GM12891 (cell line): ENCODE data around the gene CIB4.

Experiments
- POLR2A ChIP-seq: IDR thresholded peaks from 2 replicates; pipeline ENCODE4 v1.6.1; 2011; ENCODE audit warnings: low read depth, low read length, control low read depth
- POLR2AphosphoS5 ChIP-seq: IDR thresholded peaks from 2 replicates; pipeline ENCODE4 v1.6.1; 2011; ENCODE audit warnings: low read depth, low read length, control low read depth

DNA sequence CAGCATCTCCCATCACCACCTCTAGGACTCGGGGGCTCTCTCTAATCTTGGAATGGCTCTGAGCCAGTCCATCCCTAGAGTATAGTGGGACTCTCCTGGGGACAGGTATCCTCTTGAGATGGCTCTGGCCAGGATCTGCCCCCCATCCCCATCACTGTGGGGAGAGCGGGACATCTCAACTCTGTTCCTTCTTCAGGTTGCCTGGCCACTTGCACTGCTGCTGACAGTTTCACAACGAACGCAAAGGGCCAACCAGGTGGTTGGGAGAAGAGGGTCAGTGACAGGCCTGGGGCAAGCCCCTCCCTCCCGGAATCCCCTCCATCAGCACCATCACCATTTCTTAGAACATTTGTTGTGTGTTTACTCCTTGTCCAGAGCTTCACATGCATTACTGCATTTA is 62.6 kb downstream of the CIB4 start:
- TF ChIP-seq POLR2AphosphoS5 (no peak), POLR2A (no peak)
